Naive thymus-derived CD4-positive, alpha-beta T cell (primary cell): ENCODE results near the gene PLOD3. TPM values are rescaled to one million over a fixed set of nuclear protein-coding genes. Genes with fewer than 3 reads are reported as not detected.

ENCODE experiments used
- ATAC-seq: fragments of 150-1000 bp; cut with Tn5 transposase; 2 replicates; pipeline ENCODE4 v1.10.0; 2021; ENCODE audit warnings: mild to moderate bottlenecking, moderate library complexity
- CTCF ChIA-PET: fragments of 350-600 bp; sonication (Branson Sonifier 250); formaldehyde crosslinking; loops from one replicate; lab custom pipeline; 2021; ENCODE audit warnings: antibody characterized with exemption; lab: Charles Lee
- POLR2A ChIA-PET: fragments of 350-600 bp; sonication (Branson Sonifier 250); formaldehyde crosslinking; loops from one replicate; lab custom pipeline; 2021; ENCODE audit warnings: antibody characterized with exemption, inconsistent platforms; lab: Charles Lee
- DNase-seq, 9 donors: peaks; one replicate each; pipeline versions ENCODE4 v3.0.0 to v3.0.0-alpha.2; 2020 to 2022; ENCODE audit warnings: mixed read lengths in 1 of 9
- H3K27ac ChIP-seq: one replicate; pipeline ENCODE4 v1.7.0; 2013; ENCODE audit warnings: mild to moderate bottlenecking, low read depth, low read length, moderate library complexity
- H3K27me3 ChIP-seq, 2 donors: one replicate each; pipeline ENCODE4 v1.7.0; 2013; ENCODE audit warnings: low read length in 2 of 2, mild to moderate bottlenecking in 2 of 2, moderate library complexity in 2 of 2; ENCODE audit not compliant: control insufficient read depth in 2 of 2, insufficient read depth in 2 of 2
- H3K36me3 ChIP-seq, 3 experiments: 1 replicate in 2 of 3; 2 replicates in 1 of 3; pipeline ENCODE4 v1.7.0; 2013; ENCODE audit warnings: low read length in 3 of 3, mild to moderate bottlenecking in 3 of 3, moderate library complexity in 1 of 3; ENCODE audit not compliant: insufficient read depth in 3 of 3, control insufficient read depth in 2 of 3
- H3K4me1 ChIP-seq, 2 donors: one replicate each; pipeline ENCODE4 v1.7.0; 2013; ENCODE audit warnings: low read length in 2 of 2, mild to moderate bottlenecking in 2 of 2, moderate library complexity in 1 of 2; ENCODE audit not compliant: control insufficient read depth in 2 of 2, insufficient read depth in 2 of 2
- H3K4me3 ChIP-seq: 2 replicates; pipeline ENCODE4 v1.7.0; 2013; ENCODE audit warnings: mild to moderate bottlenecking, low read length
- H3K9me3 ChIP-seq, 3 experiments: 1 replicate in 2 of 3; 2 replicates in 1 of 3; pipeline ENCODE4 v1.7.0; 2013; ENCODE audit warnings: low read length in 3 of 3; ENCODE audit not compliant: control insufficient read depth in 2 of 3
- H3K27ac Mint-ChIP-seq, 9 donors: one replicate each; pipeline ENCODE4 v1.8.0; 2020 to 2022; ENCODE audit warnings: mixed read lengths in 9 of 9, mild to moderate bottlenecking in 8 of 9, moderate library complexity in 5 of 9, inconsistent platforms in 2 of 9
- H3K27me3 Mint-ChIP-seq, 5 donors: one replicate each; pipeline ENCODE4 v1.8.0; 2021 to 2022; ENCODE audit warnings: mixed read lengths in 5 of 5, mild to moderate bottlenecking in 1 of 5
- H3K36me3 Mint-ChIP-seq, 5 donors: one replicate each; pipeline ENCODE4 v1.8.0; 2020 to 2022; ENCODE audit warnings: mixed read lengths in 5 of 5, mild to moderate bottlenecking in 3 of 5, inconsistent platforms in 1 of 5
- H3K4me1 Mint-ChIP-seq, 7 donors: one replicate each; pipeline ENCODE4 v1.8.0; 2020 to 2022; ENCODE audit warnings: mixed read lengths in 7 of 7, mild to moderate bottlenecking in 3 of 7, inconsistent platforms in 1 of 7
- H3K4me3 Mint-ChIP-seq, 10 donors: one replicate each; pipeline ENCODE4 v1.8.0; 2020 to 2022; ENCODE audit warnings: mild to moderate bottlenecking in 10 of 10, mixed read lengths in 10 of 10, moderate library complexity in 6 of 10, inconsistent platforms in 2 of 10
- H3K9me3 Mint-ChIP-seq, 11 donors: one replicate each; pipeline ENCODE4 v1.8.0; 2020 to 2022; ENCODE audit warnings: mixed read lengths in 11 of 11, mild to moderate bottlenecking in 4 of 11, inconsistent platforms in 1 of 11, moderate library complexity in 1 of 11
- intact Hi-C, 2 donors: fragments of 100-400 bp; cut with micrococcal nuclease; formaldehyde crosslinking; loops; one replicate each; pipeline ENCODE4 v1.15.1; 2023
- microRNA-seq: library from miRNA; unstranded; fragments of <30 nt; microRNA quantifications from one replicate; pipeline ENCODE4 v1.2.0, GENCODE V29; 2022; ENCODE audit warnings: borderline microRNAs expressed
- polyA plus RNA-seq, 2 donors: library from polyadenylated mRNA; unstranded; fragments of 300-500 nt; fragmentation: Illumina TruSeq; gene quantifications; one replicate each; pipeline ENCODE4 v1.2.3, GENCODE V29; 2021
- total RNA-seq, 6 experiments: library from RNA in 5 of 6; stranded (reverse) in 5 of 6; gene quantifications; 1 replicate in 5 of 6; 2 replicates in 1 of 6; pipeline ENCODE4 v1.2.3 and lab custom pipeline; 2021 to 2026

PLOD3 gene
- total and polyA plus RNA-seq, 7 experiments from 2014 or later: 15.7 to 88.4 (median 39.5) TPM

- peaks cover 2 to 17% (median 3%) of the 10 kb centered on the region in 5 donors for H3K27me3 Mint-ChIP-seq
- Histone ChIP-seq H3K36me3 (peaks cover 0 to 24% (median 0%) of the 10 kb centered on the region in 3 experiments), H3K9me3 (no peaks in the 10 kb centered on the region), H3K4me1 (peaks cover 10% of the 10 kb centered on the region in 2 donors), H3K27ac (no peak overlapping the region), H3K27me3 (peaks cover 0 to under 1% of the 10 kb centered on the region in 2 donors), H3K4me3 (no peak overlapping the region)
- H3K4me1 Mint-ChIP-seq: peaks cover 10 to 21% (median 13%) of the 10 kb centered on the region in 7 donors
- intact Hi-C loops: no loop called here
- DNase-seq (no peak), ATAC-seq (no peak)
- CTCF ChIA-PET: interaction anchor here (0.6 to 1.4 kb wide), 3 partner anchors 12 to 49 kb away, joined by 3 read pairs; no protein-coding TSS in a partner anchor
- no peak overlapping the region for H3K27ac Mint-ChIP-seq
- POLR2A ChIA-PET: interaction anchor here (1.4 kb wide), 1 partner anchor 62 kb away, joined by 7 read pairs; the partner anchor contains the start of genes PLOD3 and ZNHIT1
- peak overlapping the region in 4 of 10 donors; percentile 1 to 44 (median 26) for H3K4me3 Mint-ChIP-seq
- H3K9me3 Mint-ChIP-seq: no peaks in the 10 kb centered on the region
- peaks cover 0 to 39% (median 11%) of the 10 kb centered on the region in 5 donors for H3K36me3 Mint-ChIP-seq
These were observed 61.1 kb downstream of the PLOD3 start for GRCh38 chr7:101156277-101156676.

Small RNAs within 50 kb of the gene (microRNA-seq; reads per million reads assigned to microRNA genes)
- not detected for gene MIR4653

Other genes starting within 250 kb of the PLOD3 start
- gene MUC12, start 248.0 kb downstream of the PLOD3 start, total RNA-seq: not detected
- not detected for gene MUC12, start 248.0 kb downstream of the PLOD3 start, polyA plus RNA-seq
- gene MUC17, start 197.5 kb downstream of the PLOD3 start, total RNA-seq: not detected
- not detected for gene MUC17, start 197.5 kb downstream of the PLOD3 start, polyA plus RNA-seq
- 10 to 100 TPM; 49.6 to 72.3 (median 68.0) TPM for gene TRIM56, start 132.1 kb downstream of the PLOD3 start, total RNA-seq
- 10 to 100 TPM in 1 of 2 donors, 1 to 10 TPM in 1; 5.3 to 17.0 TPM for gene TRIM56, start 132.1 kb downstream of the PLOD3 start, polyA plus RNA-seq
- under 1 TPM in 3 of 5 experiments, not detected in 2; 0.08 to 0.56 (median 0.36) TPM for gene SERPINE1, start 90.5 kb downstream of the PLOD3 start, total RNA-seq
- not detected for gene SERPINE1, start 90.5 kb downstream of the PLOD3 start, polyA plus RNA-seq
- 10 to 100 TPM in 1 of 5 experiments, 1 to 10 TPM in 4; 6.2 to 39.4 (median 8.3) TPM for gene AP1S1, start 63.1 kb downstream of the PLOD3 start, total RNA-seq
- gene AP1S1, start 63.1 kb downstream of the PLOD3 start, polyA plus RNA-seq: 1 to 10 TPM; 3.3 to 6.9 TPM
- under 1 TPM in 1 of 5 experiments, not detected in 4; 0.19 TPM for gene VGF, start 52.0 kb downstream of the PLOD3 start, total RNA-seq
- not detected for gene VGF, start 52.0 kb downstream of the PLOD3 start, polyA plus RNA-seq
- not detected for gene NAT16, start 37.3 kb downstream of the PLOD3 start, total RNA-seq
- gene NAT16, start 37.3 kb downstream of the PLOD3 start, polyA plus RNA-seq: not detected
- gene MOGAT3, start 16.5 kb downstream of the PLOD3 start, total RNA-seq: not detected
- not detected for gene MOGAT3, start 16.5 kb downstream of the PLOD3 start, polyA plus RNA-seq
- 10 to 100 TPM; 32.1 to 72.1 (median 37.6) TPM for gene ZNHIT1, start 584 bp upstream of the PLOD3 start, total RNA-seq
- gene ZNHIT1, start 584 bp upstream of the PLOD3 start, polyA plus RNA-seq: 10 to 100 TPM; 39.9 to 57.3 TPM
- gene CLDN15, start 20.2 kb upstream of the PLOD3 start, total RNA-seq: 10 to 100 TPM; 22.9 to 58.6 (median 27.4) TPM
- 1 to 10 TPM in 1 of 2 donors, under 1 TPM in 1; 0.51 to 3.3 TPM for gene CLDN15, start 20.2 kb upstream of the PLOD3 start, polyA plus RNA-seq
- gene FIS1, start 27.5 kb upstream of the PLOD3 start, total RNA-seq: 100 to 1,000 TPM in 4 of 5 experiments, 10 to 100 TPM in 1; 79.8 to 121 (median 107) TPM
- 100 to 1,000 TPM; 234 to 253 TPM for gene FIS1, start 27.5 kb upstream of the PLOD3 start, polyA plus RNA-seq
- 1 to 10 TPM; 3.7 to 7.4 (median 4.8) TPM for gene IFT22, start 104.2 kb upstream of the PLOD3 start, total RNA-seq
- 10 to 100 TPM in 1 of 2 donors, 1 to 10 TPM in 1; 6.7 to 12.3 TPM for gene IFT22, start 104.2 kb upstream of the PLOD3 start, polyA plus RNA-seq
- under 1 TPM in 1 of 5 experiments, not detected in 4; 0.24 TPM for gene COL26A1, start 145.3 kb upstream of the PLOD3 start, total RNA-seq
- not detected for gene COL26A1, start 145.3 kb upstream of the PLOD3 start, polyA plus RNA-seq